AG09309 (cell line): Measurements from ENCODE around the gene CDH4.

Experiments
- DNase-seq: peaks from one replicate; pipeline ENCODE4 v3.0.0-alpha.2; 2010; ENCODE audit warnings: low read depth
- H3K4me3 ChIP-seq: 2 replicates; pipeline ENCODE4 v1.5.1; 2011; ENCODE audit warnings: mild to moderate bottlenecking, low read depth, low read length, moderate library complexity; ENCODE audit not compliant: control insufficient read depth
- CTCF ChIP-seq: IDR thresholded peaks from 2 replicates; pipeline ENCODE4 v1.5.1; 2011; ENCODE audit warnings: mild to moderate bottlenecking, low read depth, low read length, inconsistent platforms; ENCODE audit not compliant: insufficient read depth, control insufficient read depth; ENCODE audit errors: missing control alignments

Gene CDH4

GRCh38 chr20:61674121-61674520 lies 422.1 kb downstream of the CDH4 start:
- no peak overlapping the region for H3K4me3 ChIP-seq
- no peak for TF ChIP-seq CTCF
- DNase-seq, result no peak

GRCh38 chr20:61674688-61675087 lies 422.6 kb downstream of the CDH4 start:
- DNase-seq, result no peak
- no peak overlapping the region for H3K4me3 ChIP-seq
- no peak for TF ChIP-seq CTCF

GRCh38 chr20:61677928-61678327 lies 425.9 kb downstream of the CDH4 start:
- DNase-seq, result no peak
- no peak for TF ChIP-seq CTCF
- H3K4me3 ChIP-seq, result no peak overlapping the region

- DNase-seq, result no peak
- TF ChIP-seq CTCF, result no peak
- no peak overlapping the region for H3K4me3 ChIP-seq
Observed at GRCh38 chr20:61678437-61678836, 426.4 kb downstream of the CDH4 start.

- no peak overlapping the region for H3K4me3 ChIP-seq
- DNase-seq, result no peak
- TF ChIP-seq CTCF, result no peak
Observed at GRCh38 chr20:61679473-61679872, 427.4 kb downstream of the CDH4 start.

GRCh38 chr20:61680096-61680495 lies 428.0 kb downstream of the CDH4 start:
- no peak for TF ChIP-seq CTCF
- no peak for DNase-seq
- no peak overlapping the region for H3K4me3 ChIP-seq
